Measurements from ENCODE around the gene PAWR. TPM values are rescaled to one million over a fixed set of nuclear protein-coding genes. Genes with fewer than 3 reads are reported as not detected.

The PAWR gene
- total and polyA plus RNA-seq, 2 donors from 2014 or later = 30.7 to 69.2 TPM

DNA sequence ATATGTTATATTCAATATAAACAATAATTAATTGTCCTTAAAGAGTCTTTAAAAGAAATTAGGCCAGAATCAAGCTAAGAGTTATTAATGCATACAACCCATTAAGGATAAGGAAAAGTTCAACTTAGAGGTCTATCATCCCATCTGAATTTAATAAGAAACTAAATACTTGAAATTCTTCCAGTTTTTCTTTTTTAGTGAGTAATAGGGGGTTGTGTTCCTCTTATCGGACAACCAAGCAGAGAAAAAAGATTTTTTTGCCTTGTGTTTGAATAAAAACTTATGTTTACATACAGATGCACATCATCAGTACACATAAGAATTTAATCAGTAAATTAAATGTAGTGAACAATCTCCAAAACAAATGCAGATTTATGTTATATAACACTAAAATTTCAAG, 32.5 kb downstream of the PAWR start:
- Histone ChIP-seq H3K4me1 (ENCODE audit: control insufficient read depth in 2 of 3, insufficient read depth in 2 of 3, low read depth in 1 of 3, low read length in 3 of 3) (peaks cover 0 to 2% (median 0%) of the 10 kb centered on the region in 3 donors), H3K27ac (ENCODE audit: low read depth in 2 of 2, low read length in 2 of 2) (no peak overlapping the region), H3K9ac (ENCODE audit: low read length in 3 of 3) (no peak overlapping the region), H3K27me3 (ENCODE audit: control insufficient read depth, insufficient read depth, low read length) (no peaks in the 10 kb centered on the region), H3K36me3 (ENCODE audit: control insufficient read depth in 2 of 3, insufficient read depth in 3 of 3, low read length in 3 of 3) (no peaks in the 10 kb centered on the region), H3K4me3 (ENCODE audit: low read length in 3 of 3) (no peak overlapping the region), H3K9me3 (ENCODE audit: control insufficient read depth in 2 of 3, insufficient read depth in 1 of 3, low read length in 3 of 3) (no peaks in the 10 kb centered on the region)
- DNase-seq (peak in 2 of 5 donors; percentile 13 to 44), FAIRE-seq (no peak)
- intact Hi-C loops (cut with DNase I) = no loop called here
- no peak for TF ChIP-seq CTCF (IDR thresholded peaks at IDR 0.05; ENCODE audit: borderline replicate concordance, extremely low read depth, insufficient read depth)

GRCh38 chr12:79657136-79657535, 33.6 kb downstream of the PAWR start:
- Histone ChIP-seq H3K27me3 (ENCODE audit: control insufficient read depth, insufficient read depth, low read length) (no peaks in the 10 kb centered on the region), H3K9me3 (ENCODE audit: control insufficient read depth in 2 of 3, insufficient read depth in 1 of 3, low read length in 3 of 3) (no peaks in the 10 kb centered on the region), H3K4me3 (ENCODE audit: low read length in 3 of 3) (no peak overlapping the region), H3K27ac (ENCODE audit: low read depth in 2 of 2, low read length in 2 of 2) (no peak overlapping the region), H3K36me3 (ENCODE audit: control insufficient read depth in 2 of 3, insufficient read depth in 3 of 3, low read length in 3 of 3) (no peaks in the 10 kb centered on the region), H3K9ac (ENCODE audit: low read length in 3 of 3) (no peak overlapping the region), H3K4me1 (ENCODE audit: control insufficient read depth in 2 of 3, insufficient read depth in 2 of 3, low read depth in 1 of 3, low read length in 3 of 3) (no peaks in the 10 kb centered on the region)
- no peak for TF ChIP-seq CTCF (IDR thresholded peaks at IDR 0.05; ENCODE audit: borderline replicate concordance, extremely low read depth, insufficient read depth)
- DNase-seq = no peak
- no peak for FAIRE-seq
- intact Hi-C loops (cut with DNase I) = no loop called here

DNA sequence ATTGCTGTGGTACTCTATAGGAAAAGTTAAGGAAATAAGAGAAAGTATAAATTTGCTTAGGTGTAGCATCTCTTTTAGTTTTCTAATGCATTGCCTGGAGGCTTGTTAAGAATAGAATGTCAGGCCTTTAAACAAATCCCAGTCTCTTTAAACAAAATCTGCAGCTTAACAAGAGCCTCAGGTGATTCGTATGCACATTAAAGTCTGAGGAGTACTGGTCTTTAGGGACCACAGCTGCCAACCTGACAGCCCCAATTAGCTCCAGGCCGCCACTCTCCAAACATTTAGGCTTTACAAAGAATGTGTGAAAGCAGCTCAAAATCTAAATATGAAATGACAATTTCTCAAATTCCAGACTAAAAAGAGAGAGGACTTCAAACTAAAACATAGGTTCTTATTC, 35.7 kb downstream of the PAWR start:
- TF ChIP-seq CTCF (IDR thresholded peaks at IDR 0.05; ENCODE audit: borderline replicate concordance, extremely low read depth, insufficient read depth) = no peak
- Histone ChIP-seq H3K27me3 (ENCODE audit: control insufficient read depth, insufficient read depth, low read length) (no peaks in the 10 kb centered on the region), H3K9me3 (ENCODE audit: control insufficient read depth in 2 of 3, insufficient read depth in 1 of 3, low read length in 3 of 3) (no peaks in the 10 kb centered on the region), H3K4me1 (ENCODE audit: control insufficient read depth in 2 of 3, insufficient read depth in 2 of 3, low read depth in 1 of 3, low read length in 3 of 3) (peaks cover 0 to 1% (median 0%) of the 10 kb centered on the region in 3 donors), H3K27ac (ENCODE audit: low read depth in 2 of 2, low read length in 2 of 2) (no peak overlapping the region), H3K4me3 (ENCODE audit: low read length in 3 of 3) (no peak overlapping the region), H3K9ac (ENCODE audit: low read length in 3 of 3) (no peak overlapping the region), H3K36me3 (ENCODE audit: control insufficient read depth in 2 of 3, insufficient read depth in 3 of 3, low read length in 3 of 3) (no peaks in the 10 kb centered on the region)
- DNase-seq (no peak), FAIRE-seq (no peak)
- intact Hi-C loops (cut with DNase I) = no loop called here

GRCh38 chr12:79652521-79652920, 38.2 kb downstream of the PAWR start:
- H3K36me3 ChIP-seq (ENCODE audit: control insufficient read depth in 2 of 3, insufficient read depth in 3 of 3, low read length in 3 of 3) = no peaks in the 10 kb centered on the region
- intact Hi-C loops (cut with DNase I) = no loop called here
- no peak overlapping the region for H3K4me3 ChIP-seq (ENCODE audit: low read length in 3 of 3)
- H3K9me3 ChIP-seq (ENCODE audit: control insufficient read depth in 2 of 3, insufficient read depth in 1 of 3, low read length in 3 of 3) = no peaks in the 10 kb centered on the region
- DNase-seq = no peak
- peak; percentile 65 for FAIRE-seq
- no peak overlapping the region for H3K27ac ChIP-seq (ENCODE audit: low read depth in 2 of 2, low read length in 2 of 2)
- TF ChIP-seq CTCF (IDR thresholded peaks at IDR 0.05; ENCODE audit: borderline replicate concordance, extremely low read depth, insufficient read depth) = no peak
- no peaks in the 10 kb centered on the region for H3K27me3 ChIP-seq (ENCODE audit: control insufficient read depth, insufficient read depth, low read length)
- no peak overlapping the region for H3K9ac ChIP-seq (ENCODE audit: low read length in 3 of 3)
- peaks cover 0 to 3% (median 0%) of the 10 kb centered on the region in 3 donors for H3K4me1 ChIP-seq (ENCODE audit: control insufficient read depth in 2 of 3, insufficient read depth in 2 of 3, low read depth in 1 of 3, low read length in 3 of 3)

All from kidney (tissue), 14 donors.